Astrocyte of the cerebellum (primary cell): ENCODE measurements around the gene METRNL.
"Not testable (repeated sequence)": the region's sequence is repeated elsewhere in the genome, so short reads cannot be mapped to it uniquely, and the experiment has no call there.

Source experiments
- DNase-seq: peaks from one replicate; pipeline ENCODE4 v3.0.0-alpha.2; 2011; ENCODE audit warnings: low read depth
- H3K4me3 ChIP-seq: 2 replicates; pipeline ENCODE4 v1.5.1; 2011; ENCODE audit warnings: mild to moderate bottlenecking, low read depth, low read length, moderate library complexity
- in situ Hi-C: cut with HindIII; loops from 2 replicates; pipeline ENCODE4 v1.10.0; 2017; ENCODE audit warnings: low sequenced_read_pairs
- TF ChIP-seq, protein P1 (sequence below): IDR thresholded peaks from 2 replicates; pipeline ENCODE4 v1.5.1; 2012; ENCODE audit warnings: low read length, low read depth, moderate library complexity, mild to moderate bottlenecking; ENCODE audit errors: missing control alignments

The METRNL gene

DNA sequence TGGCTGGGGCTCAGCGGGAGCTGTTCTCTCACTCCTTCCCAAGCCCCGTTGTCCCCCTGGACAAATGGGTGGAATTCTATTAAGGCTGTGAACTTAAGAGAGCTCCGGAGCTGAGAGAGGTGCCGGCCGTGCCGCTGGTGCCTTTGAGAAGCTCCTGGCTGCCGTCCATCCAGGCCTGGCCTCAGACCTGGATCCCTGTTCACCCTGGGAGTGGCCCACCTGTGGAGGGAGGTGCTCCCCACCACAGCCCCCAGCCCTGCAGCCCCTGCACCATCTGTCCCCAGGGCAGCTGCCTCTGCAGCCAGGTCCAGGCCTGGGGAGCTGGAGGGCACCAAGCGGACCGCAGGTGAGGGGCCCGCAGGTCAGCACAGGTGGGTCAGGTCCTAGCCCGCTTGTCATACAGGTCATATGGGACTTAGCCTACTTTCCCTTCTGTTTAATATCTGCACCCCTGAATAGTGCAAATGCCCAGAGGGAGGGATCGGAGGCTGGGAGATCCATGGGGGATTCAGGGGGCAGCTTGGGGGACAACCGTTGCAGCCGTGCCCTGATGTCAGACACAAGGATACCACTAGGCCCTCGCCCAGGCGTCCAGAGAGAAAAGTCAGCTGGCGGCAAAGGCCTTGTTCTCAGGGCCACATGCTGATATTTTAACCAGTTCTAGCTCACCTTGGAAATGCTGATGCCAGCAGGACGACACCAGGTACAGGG lies 15.2 kb upstream of the METRNL start:
- H3K4me3 ChIP-seq = no peak overlapping the region
- in situ Hi-C loops = no loop called here
- TF ChIP-seq, protein P1, sequence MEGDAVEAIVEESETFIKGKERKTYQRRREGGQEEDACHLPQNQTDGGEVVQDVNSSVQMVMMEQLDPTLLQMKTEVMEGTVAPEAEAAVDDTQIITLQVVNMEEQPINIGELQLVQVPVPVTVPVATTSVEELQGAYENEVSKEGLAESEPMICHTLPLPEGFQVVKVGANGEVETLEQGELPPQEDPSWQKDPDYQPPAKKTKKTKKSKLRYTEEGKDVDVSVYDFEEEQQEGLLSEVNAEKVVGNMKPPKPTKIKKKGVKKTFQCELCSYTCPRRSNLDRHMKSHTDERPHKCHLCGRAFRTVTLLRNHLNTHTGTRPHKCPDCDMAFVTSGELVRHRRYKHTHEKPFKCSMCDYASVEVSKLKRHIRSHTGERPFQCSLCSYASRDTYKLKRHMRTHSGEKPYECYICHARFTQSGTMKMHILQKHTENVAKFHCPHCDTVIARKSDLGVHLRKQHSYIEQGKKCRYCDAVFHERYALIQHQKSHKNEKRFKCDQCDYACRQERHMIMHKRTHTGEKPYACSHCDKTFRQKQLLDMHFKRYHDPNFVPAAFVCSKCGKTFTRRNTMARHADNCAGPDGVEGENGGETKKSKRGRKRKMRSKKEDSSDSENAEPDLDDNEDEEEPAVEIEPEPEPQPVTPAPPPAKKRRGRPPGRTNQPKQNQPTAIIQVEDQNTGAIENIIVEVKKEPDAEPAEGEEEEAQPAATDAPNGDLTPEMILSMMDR = no peak
- no peak for DNase-seq

DNA sequence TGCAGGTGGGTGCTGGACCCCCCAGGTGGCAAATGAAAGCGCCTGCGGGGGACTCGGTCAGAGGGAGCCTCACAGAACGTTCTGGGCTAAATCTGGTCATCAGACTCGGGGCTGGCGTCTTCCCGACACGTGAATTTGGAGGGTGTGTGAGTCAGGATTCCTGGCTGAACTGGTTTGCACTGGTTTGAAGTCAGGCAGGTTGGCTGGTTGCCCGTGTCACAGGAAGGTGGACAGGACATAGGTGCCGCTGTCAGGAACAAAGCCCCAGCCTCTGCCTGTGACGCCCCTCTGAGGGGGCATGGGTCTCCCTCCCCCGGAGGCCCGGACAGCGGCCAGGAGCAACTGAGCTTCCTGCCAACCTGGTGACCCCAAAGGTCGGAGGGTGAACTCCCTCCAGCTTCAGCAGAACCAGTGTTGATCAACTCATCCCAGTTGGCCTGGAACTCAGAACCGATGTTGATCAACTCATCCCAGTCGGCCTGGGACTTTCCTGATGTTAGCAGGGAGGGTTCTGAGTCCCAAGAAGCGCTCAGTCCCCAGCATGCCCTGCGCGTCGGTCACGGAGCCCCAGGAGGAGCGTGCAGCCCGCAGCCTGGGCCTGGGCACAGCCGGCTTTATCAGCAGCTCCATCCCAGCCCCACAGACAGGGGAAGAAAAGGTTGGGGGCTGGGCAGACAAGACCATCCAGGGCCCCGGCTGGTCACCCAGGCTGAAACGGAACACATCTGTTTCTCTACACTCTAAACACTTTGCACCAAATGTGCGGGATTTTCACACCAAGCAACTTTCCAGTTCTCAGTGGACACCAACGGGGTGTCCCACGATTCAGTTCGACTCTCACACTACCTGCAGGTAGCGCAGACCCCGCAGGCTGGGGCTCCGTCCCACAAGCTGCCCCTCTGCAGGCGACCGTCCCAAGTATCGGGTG lies 14.4 kb upstream of the METRNL start:
- no peak for DNase-seq
- in situ Hi-C loops = no loop called here
- TF ChIP-seq, protein P1 = no peak
- no peak overlapping the region for H3K4me3 ChIP-seq

DNA sequence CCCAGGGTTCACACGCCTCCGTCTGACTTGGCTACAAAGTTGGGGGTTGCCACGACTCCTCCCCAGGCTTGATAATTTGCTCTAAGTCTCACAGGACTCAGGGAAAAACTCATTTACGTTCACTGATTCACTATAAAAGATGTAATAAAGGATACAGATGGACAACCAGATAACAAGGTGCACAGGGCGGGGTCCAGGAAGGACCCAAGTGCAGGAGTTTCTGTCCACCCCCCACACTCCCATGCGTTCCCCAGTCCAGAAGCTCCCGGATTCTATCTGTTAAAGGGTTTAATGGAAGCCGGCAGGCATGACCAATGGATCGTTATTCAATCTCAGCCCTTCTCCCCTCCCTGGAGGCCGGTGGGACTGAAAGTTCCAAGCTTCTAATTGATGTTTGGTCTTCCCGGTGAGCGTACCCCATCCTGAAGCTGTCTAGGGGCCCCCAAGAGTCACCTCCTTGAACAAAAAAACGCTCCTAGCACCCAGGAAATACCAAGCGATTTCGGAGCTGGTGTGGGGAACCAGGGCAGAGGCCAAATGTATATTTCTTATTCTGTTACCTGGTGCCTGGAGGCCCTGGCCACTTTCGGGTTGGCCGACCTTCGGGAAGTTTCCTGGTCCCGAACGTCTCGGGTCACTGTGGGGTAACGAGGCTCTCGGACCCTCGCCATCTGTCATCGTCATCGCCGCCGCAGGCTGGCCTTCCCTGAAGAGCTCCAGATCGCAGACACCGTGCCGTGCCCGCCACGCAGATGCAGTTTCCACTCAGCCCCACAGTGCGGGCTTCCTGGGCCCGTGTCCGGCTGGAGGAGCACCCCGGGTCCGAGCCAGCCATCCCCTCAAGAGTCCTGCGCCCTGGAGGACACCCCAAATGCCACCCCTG lies 13.5 kb upstream of the METRNL start:
- in situ Hi-C loops = no loop called here
- TF ChIP-seq, protein P1 = no peak
- H3K4me3 ChIP-seq = no peak overlapping the region
- DNase-seq = no peak

DNA sequence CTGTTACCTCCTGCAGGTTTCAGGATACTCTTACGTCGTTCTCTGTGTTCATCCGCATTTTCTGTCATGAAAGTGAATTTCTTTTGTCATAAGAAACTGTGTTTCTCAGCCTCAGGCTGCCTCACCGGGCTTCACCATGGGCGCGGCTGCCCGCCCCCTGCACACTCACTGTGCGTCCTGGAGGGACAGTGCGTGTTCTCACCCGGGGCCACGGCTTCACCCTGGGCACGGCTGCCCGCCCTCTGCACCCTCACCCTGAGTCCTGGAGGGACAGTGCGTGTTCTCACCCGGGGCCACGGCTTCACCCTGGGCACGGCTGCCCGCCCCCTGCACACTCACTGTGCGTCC lies 12.9 kb upstream of the METRNL start:
- DNase-seq, in situ Hi-C loops, H3K4me3 ChIP-seq: not testable (repeated sequence)

DNA sequence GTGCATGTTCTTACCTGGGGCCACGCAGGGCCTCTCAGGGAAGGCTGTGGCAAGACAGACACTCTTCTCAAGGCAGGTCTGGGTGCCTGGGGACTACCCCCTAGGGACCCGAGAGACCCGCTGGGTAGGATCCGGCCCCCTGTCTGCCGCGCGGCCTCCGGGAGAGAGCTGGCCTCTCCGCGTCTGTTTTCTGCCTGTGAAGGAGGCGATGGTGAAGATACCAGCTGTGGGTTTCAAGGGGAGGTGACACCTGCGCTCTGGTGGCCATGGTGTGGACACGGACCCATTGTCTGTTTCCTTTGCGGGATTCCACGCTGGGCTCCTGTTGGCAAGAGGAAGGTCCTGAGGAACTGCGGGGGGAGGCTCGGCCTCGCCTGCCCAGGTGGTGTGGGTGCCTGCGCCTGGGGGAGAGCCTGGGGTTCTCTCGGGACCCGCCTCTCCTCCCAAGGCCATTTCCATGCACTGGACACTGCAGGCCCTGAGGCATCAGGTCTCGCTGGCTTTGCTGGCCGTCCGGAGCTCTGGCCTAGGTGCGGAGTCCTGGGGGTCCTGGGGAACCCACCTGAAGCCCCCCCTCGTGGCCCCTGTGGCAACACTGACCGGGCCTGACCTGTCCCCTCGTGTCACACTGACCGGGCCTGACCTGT lies 12.2 kb upstream of the METRNL start:
- H3K4me3 ChIP-seq = no peak overlapping the region
- no peak for DNase-seq
- in situ Hi-C loops = no loop called here
- TF ChIP-seq, protein P1 = no peak

DNA sequence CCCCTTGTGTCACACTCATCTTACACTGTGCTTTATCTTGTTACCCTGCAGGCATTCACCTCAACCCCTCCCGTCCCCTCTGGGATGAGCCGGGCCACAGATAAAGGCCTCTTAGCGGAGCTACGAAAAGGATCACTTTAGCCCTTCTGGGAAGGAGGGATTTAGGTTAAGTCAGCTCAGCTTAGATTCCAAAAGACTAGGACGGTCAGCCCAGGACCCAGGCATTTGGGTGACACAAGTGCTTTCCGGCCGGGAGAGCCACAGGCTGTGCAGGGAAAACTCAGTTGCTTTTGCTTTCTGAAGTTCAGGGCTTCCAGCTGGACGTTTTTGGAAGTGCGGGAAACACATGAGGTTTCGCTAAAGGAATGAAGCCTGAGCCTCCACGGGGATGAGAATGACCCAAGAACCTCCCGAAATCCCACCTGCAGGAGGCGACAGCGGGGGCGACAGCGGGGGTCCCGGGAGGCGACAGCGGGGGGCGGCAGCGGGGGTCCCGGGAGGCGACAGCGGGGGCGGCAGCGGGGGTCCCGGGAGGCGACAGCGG lies 11.6 kb upstream of the METRNL start:
- no peak overlapping the region for H3K4me3 ChIP-seq
- DNase-seq = no peak
- in situ Hi-C loops = no loop called here
- TF ChIP-seq, protein P1 = peak; percentile 39
